Naive B cell (primary cell): ENCODE data around the gene ASB18. TPM values are rescaled to one million over a fixed set of nuclear protein-coding genes. Genes with fewer than 3 reads are reported as not detected.
A peak's percentile ranks its signal among the peaks of the same experiment; 100 is the strongest.
"Not testable (repeated sequence)": the region's sequence is repeated elsewhere in the genome, so short reads cannot be mapped to it uniquely, and the experiment has no call there.

Experiments
- ATAC-seq, 2 donors: fragments of 150-1000 bp; cut with Tn5 transposase; 2 replicates each; pipeline ENCODE4 v1.10.0; 2021; ENCODE audit warnings: low read depth in 2 of 2, mild to moderate bottlenecking in 2 of 2, moderate library complexity in 2 of 2
- DNase-seq: peaks from one replicate; pipeline ENCODE4 v3.0.0; 2022
- H3K27ac Mint-ChIP-seq, 6 donors: one replicate each; pipeline ENCODE4 v1.8.0; 2020 to 2022; ENCODE audit warnings: mild to moderate bottlenecking in 6 of 6, mixed read lengths in 6 of 6, moderate library complexity in 5 of 6, inconsistent platforms in 2 of 6
- H3K27me3 Mint-ChIP-seq, 3 donors: one replicate each; pipeline ENCODE4 v1.8.0; 2021 to 2022; ENCODE audit warnings: mixed read lengths in 3 of 3, mild to moderate bottlenecking in 1 of 3
- H3K36me3 Mint-ChIP-seq, 2 donors: one replicate each; pipeline ENCODE4 v1.8.0; 2020 to 2022; ENCODE audit warnings: mixed read lengths in 2 of 2, inconsistent platforms in 1 of 2, mild to moderate bottlenecking in 1 of 2
- H3K4me1 Mint-ChIP-seq, 3 donors: one replicate each; pipeline ENCODE4 v1.8.0; 2020 to 2022; ENCODE audit warnings: mixed read lengths in 3 of 3, inconsistent platforms in 1 of 3, mild to moderate bottlenecking in 1 of 3, moderate library complexity in 1 of 3
- H3K4me3 Mint-ChIP-seq, 8 donors: one replicate each; pipeline ENCODE4 v1.8.0; 2020 to 2022; ENCODE audit warnings: mild to moderate bottlenecking in 8 of 8, mixed read lengths in 8 of 8, moderate library complexity in 8 of 8, inconsistent platforms in 2 of 8
- H3K9me3 Mint-ChIP-seq, 7 donors: one replicate each; pipeline ENCODE4 v1.8.0; 2020 to 2022; ENCODE audit warnings: mixed read lengths in 7 of 7, mild to moderate bottlenecking in 5 of 7, inconsistent platforms in 2 of 7, moderate library complexity in 1 of 7
- polyA plus RNA-seq, 6 donors: library from polyadenylated mRNA; unstranded; fragments of 300-500 nt; fragmentation: Illumina TruSeq; gene quantifications; one replicate each; pipeline ENCODE4 v1.2.3, GENCODE V29; 2021; ENCODE audit warnings: low read depth in 6 of 6

The ASB18 gene
- polyA plus RNA-seq, 6 donors from 2014 or later, result not detected

DNA sequence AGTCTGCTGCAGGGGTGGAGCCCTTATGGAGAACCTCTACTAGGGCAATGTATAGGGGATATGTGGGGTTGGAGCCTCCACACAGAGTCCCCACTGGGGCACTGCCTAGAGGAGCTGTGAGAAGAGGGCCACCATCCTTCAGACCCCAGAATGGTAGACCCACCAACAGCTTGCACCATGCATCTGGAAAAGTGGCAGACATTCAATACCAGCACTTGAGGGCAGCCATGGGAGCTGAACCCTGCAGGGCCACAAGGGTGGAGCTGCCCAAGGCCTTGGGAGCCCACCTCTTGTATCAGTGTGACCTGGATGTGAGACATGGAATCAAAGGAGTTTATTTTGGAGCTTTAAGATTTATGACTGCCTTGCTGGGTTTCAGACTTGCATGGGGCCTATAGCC lies 5.7 kb upstream of the ASB18 start:
- not testable (repeated sequence) for DNase-seq, H3K27ac Mint-ChIP-seq, ATAC-seq, H3K36me3 Mint-ChIP-seq, H3K4me1 Mint-ChIP-seq, H3K4me3 Mint-ChIP-seq, H3K27me3 Mint-ChIP-seq
- H3K9me3 Mint-ChIP-seq, result peaks cover 5 to 32% (median 25%) of the 10 kb centered on the region in 7 donors

DNA sequence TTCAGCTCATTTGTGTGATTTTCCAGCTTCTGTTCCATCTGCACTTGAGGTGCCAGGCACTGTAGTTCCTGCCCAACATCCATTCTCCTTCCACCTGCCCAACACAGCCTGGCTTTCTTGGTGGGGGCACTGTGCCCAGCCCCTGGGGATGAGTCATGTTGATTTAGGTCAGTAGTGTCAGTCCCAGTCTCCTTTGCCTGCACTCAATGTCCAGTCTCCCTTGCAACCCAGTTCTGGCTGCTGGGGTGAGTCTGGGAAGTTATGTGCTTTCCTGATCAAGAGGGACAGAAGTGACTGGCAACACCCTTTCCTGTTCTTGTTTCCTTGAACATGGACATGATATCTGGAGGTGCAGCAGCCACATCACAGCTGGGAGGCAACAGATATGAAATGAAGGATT lies 1.5 kb upstream of the ASB18 start:
- no peak overlapping the region for H3K27ac Mint-ChIP-seq
- no peaks in the 10 kb centered on the region for H3K4me1 Mint-ChIP-seq
- H3K36me3 Mint-ChIP-seq, result peaks cover 0 to 6% of the 10 kb centered on the region in 2 donors
- H3K27me3 Mint-ChIP-seq, result peaks cover 0 to 11% (median 6%) of the 10 kb centered on the region in 3 donors
- DNase-seq (no peak), ATAC-seq (no peak)
- H3K4me3 Mint-ChIP-seq, result no peak overlapping the region
- peaks cover 14 to 34% (median 23%) of the 10 kb centered on the region in 7 donors for H3K9me3 Mint-ChIP-seq

DNA sequence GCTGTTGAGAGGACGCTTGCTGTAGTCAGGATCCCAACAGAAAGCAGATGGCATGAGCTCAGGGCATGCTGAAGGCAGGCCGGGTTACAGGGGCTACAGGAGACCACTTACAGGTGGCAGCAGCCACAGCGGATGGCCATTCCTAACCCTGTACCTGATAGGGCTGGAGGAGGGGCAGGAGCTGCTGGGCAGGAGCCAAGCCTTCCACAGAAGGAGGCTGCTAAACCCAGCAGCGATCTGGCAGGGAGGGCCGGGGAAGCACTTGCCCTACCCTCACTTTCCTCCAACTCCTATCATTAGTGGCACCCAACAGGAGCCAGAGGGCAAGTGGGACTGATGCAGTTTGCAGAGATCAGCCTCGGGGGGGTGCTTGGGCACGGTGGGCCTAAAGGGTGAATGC lies 2.0 kb downstream of the ASB18 start:
- Mint-ChIP-seq H3K27ac (no peak overlapping the region), H3K9me3 (peaks cover 8 to 18% (median 12%) of the 10 kb centered on the region in 7 donors), H3K27me3 (peaks cover 6 to 20% (median 15%) of the 10 kb centered on the region in 3 donors), H3K4me1 (no peaks in the 10 kb centered on the region), H3K4me3 (no peak overlapping the region), H3K36me3 (peaks cover 0 to 6% of the 10 kb centered on the region in 2 donors)
- no peak for ATAC-seq
- DNase-seq, result no peak

DNA sequence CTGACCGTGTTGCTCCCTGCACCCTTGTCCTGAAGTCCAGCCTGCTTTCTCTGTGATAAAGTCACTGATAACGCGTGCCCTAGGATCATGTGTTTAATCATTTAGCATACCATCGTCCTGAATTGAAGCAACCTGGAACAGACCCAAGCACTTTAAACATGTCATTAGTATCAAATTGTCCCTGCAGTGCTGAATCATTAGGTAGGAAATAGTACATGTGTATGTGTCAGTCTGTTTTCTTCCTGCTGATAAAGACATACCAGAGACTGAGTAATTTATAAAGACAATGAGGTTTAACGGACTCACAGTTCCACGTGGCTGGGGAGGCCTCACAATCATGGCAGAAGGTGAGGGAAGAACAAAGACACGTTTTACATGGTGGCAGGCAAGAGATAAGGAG lies 2.8 kb downstream of the ASB18 start:
- ATAC-seq (no peak), DNase-seq (no peak)
- Mint-ChIP-seq H3K36me3 (peaks cover 0 to 6% of the 10 kb centered on the region in 2 donors), H3K27ac (no peak overlapping the region), H3K4me3 (no peak overlapping the region), H3K27me3 (peaks cover 9 to 20% (median 18%) of the 10 kb centered on the region in 3 donors), H3K4me1 (no peaks in the 10 kb centered on the region), H3K9me3 (peaks cover 8 to 18% (median 11%) of the 10 kb centered on the region in 7 donors)

- Mint-ChIP-seq H3K27ac (no peak overlapping the region), H3K9me3 (peaks cover 8 to 18% (median 14%) of the 10 kb centered on the region in 7 donors), H3K4me3 (no peak overlapping the region)
These were observed 4.8 kb downstream of the ASB18 start for GRCh38 chr2:236259371-236259770.

GRCh38 chr2:236257575-236257974 lies 6.6 kb downstream of the ASB18 start:
- no peak for ATAC-seq
- H3K27me3 Mint-ChIP-seq, result peaks cover 10 to 18% (median 14%) of the 10 kb centered on the region in 3 donors
- H3K27ac Mint-ChIP-seq, result no peak overlapping the region

More at GRCh38 chr2:236259371-236259770, 4.8 kb downstream of the ASB18 start:
- peaks cover 0 to 6% of the 10 kb centered on the region in 2 donors for H3K36me3 Mint-ChIP-seq
- H3K4me1 Mint-ChIP-seq, result no peaks in the 10 kb centered on the region
- ATAC-seq (no peak), DNase-seq (no peak)
- H3K27me3 Mint-ChIP-seq, result peaks cover 9 to 18% (median 14%) of the 10 kb centered on the region in 3 donors

GRCh38 chr2:236257136-236257535 lies 7.1 kb downstream of the ASB18 start:
- DNase-seq (no peak), ATAC-seq (no peak)
- H3K4me3 Mint-ChIP-seq, result no peak overlapping the region
- no peaks in the 10 kb centered on the region for H3K4me1 Mint-ChIP-seq
- peaks cover 0 to 6% of the 10 kb centered on the region in 2 donors for H3K36me3 Mint-ChIP-seq
- H3K27ac Mint-ChIP-seq, result no peak overlapping the region
- peaks cover 6 to 18% (median 12%) of the 10 kb centered on the region in 7 donors for H3K9me3 Mint-ChIP-seq
- H3K27me3 Mint-ChIP-seq, result peaks cover 13 to 18% (median 14%) of the 10 kb centered on the region in 3 donors

More at GRCh38 chr2:236257575-236257974, 6.6 kb downstream of the ASB18 start:
- Mint-ChIP-seq H3K4me1 (no peaks in the 10 kb centered on the region), H3K9me3 (peaks cover 7 to 19% (median 10%) of the 10 kb centered on the region in 7 donors), H3K36me3 (peaks cover 0 to 6% of the 10 kb centered on the region in 2 donors), H3K4me3 (no peak overlapping the region)
- DNase-seq, result no peak

DNA sequence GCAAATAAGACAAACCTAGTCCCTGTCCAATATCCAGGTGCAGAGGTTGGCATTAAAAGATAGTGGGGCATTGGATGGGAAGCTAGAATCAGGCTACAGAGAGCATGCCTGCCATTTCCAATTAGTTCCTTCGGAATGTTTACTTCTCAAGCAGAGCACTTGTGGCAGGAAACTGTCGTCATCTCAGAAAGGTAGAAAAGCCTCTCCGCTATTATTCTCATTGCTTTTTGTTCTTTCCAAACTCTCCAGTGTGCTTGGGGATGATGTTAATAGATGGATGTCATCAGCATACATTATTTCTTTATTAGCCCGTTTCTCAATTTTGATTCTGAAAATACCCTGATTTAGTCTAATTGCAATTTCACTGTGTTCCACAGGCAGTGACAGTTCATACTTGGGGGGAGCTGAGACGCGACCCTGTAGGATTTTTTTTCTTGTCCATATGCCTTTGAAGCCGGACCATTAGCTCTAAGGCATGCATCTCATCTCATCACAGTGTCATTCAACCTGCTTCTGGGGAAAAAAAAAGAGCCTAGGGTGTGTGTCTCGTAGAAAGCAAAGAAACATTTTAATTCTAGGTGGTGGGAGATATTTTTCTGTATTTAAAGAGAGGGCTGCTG lies 7.7 kb downstream of the ASB18 start:
- DNase-seq, result no peak
- H3K4me1 Mint-ChIP-seq, result no peaks in the 10 kb centered on the region
- no peak overlapping the region for H3K4me3 Mint-ChIP-seq
- ATAC-seq, result no peak
- peaks cover 3 to 12% (median 7%) of the 10 kb centered on the region in 7 donors for H3K9me3 Mint-ChIP-seq
- H3K27me3 Mint-ChIP-seq, result peaks cover 13 to 19% (median 14%) of the 10 kb centered on the region in 3 donors
- H3K27ac Mint-ChIP-seq, result no peak overlapping the region
- H3K36me3 Mint-ChIP-seq, result peaks cover 0 to 4% of the 10 kb centered on the region in 2 donors

DNA sequence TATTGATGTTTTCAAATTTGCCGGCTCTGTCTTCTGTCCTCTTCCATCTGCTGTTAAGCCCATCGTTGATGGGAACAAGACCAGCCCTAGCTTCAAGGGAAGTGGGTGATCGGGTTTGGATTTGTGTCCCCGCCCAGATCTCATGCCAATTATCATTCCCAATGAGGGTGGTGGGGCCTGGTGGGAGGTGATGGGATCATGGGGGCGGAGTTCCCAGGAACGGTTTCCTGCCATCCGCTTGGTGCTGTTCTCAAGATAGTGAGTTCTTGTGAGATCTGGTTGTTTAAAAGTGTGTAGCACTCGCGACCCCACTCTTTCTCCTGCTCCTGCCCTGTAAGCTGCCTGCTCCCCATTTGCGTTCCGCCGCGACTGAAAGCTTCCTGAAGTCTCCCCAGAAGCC lies 9.5 kb downstream of the ASB18 start:
- ATAC-seq (no peak), DNase-seq (no peak)
- H3K27ac Mint-ChIP-seq, result no peak overlapping the region
- H3K27me3 Mint-ChIP-seq, result peaks cover 7 to 13% (median 8%) of the 10 kb centered on the region in 3 donors
- peak overlapping the region in 1 of 8 donors; percentile 64 for H3K4me3 Mint-ChIP-seq
- H3K4me1 Mint-ChIP-seq, result no peaks in the 10 kb centered on the region
- H3K36me3 Mint-ChIP-seq, result no peaks in the 10 kb centered on the region
- H3K9me3 Mint-ChIP-seq, result peaks cover 0 to 6% (median 1%) of the 10 kb centered on the region in 7 donors

DNA sequence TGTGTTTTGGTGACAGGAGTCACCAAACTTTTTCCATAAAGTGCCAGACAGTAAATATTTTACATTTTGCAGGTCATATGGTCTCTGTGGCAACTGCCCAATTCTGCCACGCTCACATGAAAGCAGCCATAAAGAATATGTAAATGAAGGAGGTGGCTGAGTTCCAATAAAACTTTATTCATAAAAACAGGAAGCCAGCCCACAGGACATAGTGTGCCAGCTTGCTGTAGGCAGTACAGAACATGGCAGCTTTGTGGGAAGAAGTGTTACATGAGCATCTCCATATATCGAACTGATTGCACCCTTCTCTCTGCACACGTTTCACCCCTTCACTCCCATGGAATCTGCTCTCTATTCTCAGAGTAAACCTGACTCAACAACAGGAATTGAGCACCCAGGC lies 10.2 kb downstream of the ASB18 start:
- DNase-seq, result no peak
- no peaks in the 10 kb centered on the region for H3K36me3 Mint-ChIP-seq
- H3K4me1 Mint-ChIP-seq, result no peaks in the 10 kb centered on the region
- H3K27me3 Mint-ChIP-seq, result peaks cover 7 to 13% (median 8%) of the 10 kb centered on the region in 3 donors
- H3K4me3 Mint-ChIP-seq, result no peak overlapping the region
- H3K27ac Mint-ChIP-seq, result no peak overlapping the region
- ATAC-seq, result no peak
- peaks cover 0 to 6% (median 0%) of the 10 kb centered on the region in 7 donors for H3K9me3 Mint-ChIP-seq

GRCh38 chr2:236252602-236253001 lies 11.6 kb downstream of the ASB18 start:
- no peaks in the 10 kb centered on the region for H3K4me1 Mint-ChIP-seq
- peaks cover 7 to 16% (median 12%) of the 10 kb centered on the region in 3 donors for H3K27me3 Mint-ChIP-seq
- no peak overlapping the region for H3K4me3 Mint-ChIP-seq
- peaks cover 0 to 6% (median under 1%) of the 10 kb centered on the region in 7 donors for H3K9me3 Mint-ChIP-seq
- no peak overlapping the region for H3K27ac Mint-ChIP-seq
- ATAC-seq (no peak), DNase-seq (no peak)
- H3K36me3 Mint-ChIP-seq, result no peaks in the 10 kb centered on the region

DNA sequence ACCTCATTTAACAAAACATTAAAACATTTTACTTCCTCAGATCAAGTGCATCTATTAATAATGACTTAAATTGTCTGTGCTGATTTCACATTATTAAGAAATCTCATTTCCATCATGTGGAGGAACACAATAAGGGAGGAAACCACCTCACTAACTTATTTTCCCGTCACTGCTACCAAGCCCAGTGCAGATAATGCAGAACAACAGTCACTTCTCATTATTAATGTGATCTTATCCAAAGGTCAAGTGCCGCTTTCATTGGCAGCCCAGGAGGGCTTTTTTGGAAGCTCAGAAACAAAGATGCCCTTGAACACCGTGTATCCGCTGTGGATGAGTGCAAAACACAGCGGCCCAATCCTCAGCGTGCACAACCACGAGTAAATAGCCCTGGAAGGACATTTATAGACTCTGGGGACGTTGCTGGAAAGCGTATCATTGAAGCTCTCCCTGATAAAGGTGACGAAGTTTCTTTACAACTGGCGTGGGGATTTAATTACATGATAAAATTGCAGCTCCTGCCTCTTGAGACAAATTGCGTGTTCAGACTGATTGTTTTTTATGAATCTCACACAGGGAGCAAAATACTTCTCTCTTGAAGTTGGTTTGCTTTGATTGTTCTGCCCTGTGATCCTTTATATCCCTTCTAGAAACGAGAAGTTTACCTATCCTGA lies 13.2 kb downstream of the ASB18 start:
- Mint-ChIP-seq H3K27me3 (peaks cover 4 to 15% (median 14%) of the 10 kb centered on the region in 3 donors), H3K9me3 (peaks cover 0 to 6% (median 3%) of the 10 kb centered on the region in 7 donors), H3K36me3 (no peaks in the 10 kb centered on the region), H3K4me3 (peak overlapping the region in 1 of 8 donors; percentile 31), H3K4me1 (no peaks in the 10 kb centered on the region), H3K27ac (no peak overlapping the region)
- ATAC-seq (no peak), DNase-seq (no peak)

DNA sequence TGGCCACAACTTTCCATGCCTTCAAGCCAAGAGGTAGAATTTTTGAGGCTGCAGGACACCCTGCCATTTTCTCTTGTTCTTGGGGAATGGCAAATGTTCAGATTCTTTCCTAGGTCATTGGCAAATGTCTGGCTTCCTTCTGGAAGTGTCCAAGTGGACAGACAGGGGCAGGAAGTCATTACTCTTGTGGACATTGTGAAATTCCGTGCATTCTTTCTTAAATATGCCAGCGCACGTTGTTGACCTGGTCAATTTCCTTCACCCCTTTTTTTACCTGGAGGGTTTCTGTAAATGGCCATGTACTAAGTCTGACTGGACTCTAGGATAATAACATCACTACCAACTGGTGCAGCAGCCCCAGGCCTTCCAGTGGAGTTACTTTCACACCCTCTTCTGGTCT lies 13.9 kb downstream of the ASB18 start:
- no peak overlapping the region for H3K27ac Mint-ChIP-seq
- H3K36me3 Mint-ChIP-seq, result no peaks in the 10 kb centered on the region
- peaks cover 0 to 6% (median 3%) of the 10 kb centered on the region in 7 donors for H3K9me3 Mint-ChIP-seq
- peaks cover 8 to 22% (median 14%) of the 10 kb centered on the region in 3 donors for H3K27me3 Mint-ChIP-seq
- DNase-seq (no peak), ATAC-seq (no peak)
- no peaks in the 10 kb centered on the region for H3K4me1 Mint-ChIP-seq
- H3K4me3 Mint-ChIP-seq, result no peak overlapping the region

DNA sequence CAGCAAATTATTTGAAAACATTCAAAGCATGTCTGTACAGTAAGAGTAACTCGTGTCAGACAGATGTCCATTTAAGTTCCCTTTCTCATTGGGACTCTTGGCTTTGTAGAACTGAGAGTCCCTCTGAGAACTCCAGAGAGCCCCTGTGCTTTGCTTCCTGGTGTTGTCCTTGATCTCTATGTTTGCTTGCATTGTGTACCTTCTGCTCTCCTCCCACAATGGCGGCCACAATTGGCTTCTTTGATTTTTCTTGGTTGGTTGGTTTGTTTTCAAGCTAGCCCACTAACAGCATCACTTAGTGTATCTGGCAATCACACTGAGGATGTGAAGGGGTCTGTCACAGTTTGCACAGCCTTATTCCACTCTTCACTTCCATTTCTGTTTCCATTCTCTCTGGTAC lies 15.1 kb downstream of the ASB18 start:
- Mint-ChIP-seq H3K27me3 (peaks cover 9 to 28% (median 14%) of the 10 kb centered on the region in 3 donors), H3K27ac (no peak overlapping the region)

More for the DNA sequence above, 15.1 kb downstream of the ASB18 start:
- DNase-seq (no peak), ATAC-seq (no peak)
- no peaks in the 10 kb centered on the region for H3K36me3 Mint-ChIP-seq
- H3K4me1 Mint-ChIP-seq, result no peaks in the 10 kb centered on the region
- no peak overlapping the region for H3K4me3 Mint-ChIP-seq
- H3K9me3 Mint-ChIP-seq, result peaks cover 0 to 3% (median 0%) of the 10 kb centered on the region in 7 donors
